Measurements from ENCODE around the gene LOXHD1. TPM values are rescaled to one million over a fixed set of nuclear protein-coding genes. Genes with fewer than 3 reads are reported as not detected.

LOXHD1 gene
- total RNA-seq, 4 donors from 2014 or later: 0.62 TPM; not detected in 3

DNA sequence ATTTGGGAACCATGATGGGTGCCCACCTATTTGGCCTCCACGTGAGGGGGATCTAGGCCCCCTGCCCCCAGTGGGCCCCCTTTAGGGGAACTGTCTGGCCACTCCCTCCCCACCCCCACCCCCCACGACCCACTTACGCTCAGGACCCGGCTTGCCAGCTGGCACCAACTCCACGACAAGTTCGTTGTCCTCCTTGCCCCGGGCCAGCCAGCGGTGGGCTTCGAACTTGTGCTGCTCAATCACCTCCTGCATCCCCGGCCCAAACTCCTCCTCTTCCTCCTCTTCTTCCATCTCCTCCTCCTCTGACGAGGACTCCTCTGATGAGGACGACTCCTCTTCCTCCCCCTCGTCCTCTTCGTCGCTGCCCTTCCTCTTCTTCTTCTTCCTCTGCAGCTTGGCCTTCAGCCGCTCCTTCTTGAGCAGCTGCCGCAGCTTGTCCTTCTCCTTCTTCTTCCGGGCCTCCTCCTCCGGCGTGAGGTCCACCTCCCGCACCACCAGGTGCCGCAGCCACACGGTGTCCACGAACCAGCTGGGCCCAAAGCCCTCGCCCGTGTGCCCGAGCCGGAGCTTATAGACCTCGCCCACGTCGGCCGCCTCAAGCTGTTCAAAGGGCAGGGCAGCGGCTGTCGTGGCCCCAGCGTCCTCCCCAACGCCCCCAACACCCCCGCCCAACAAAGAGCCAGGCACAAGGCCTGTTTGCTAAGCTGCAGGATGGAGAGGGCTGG, 96.9 kb downstream of the LOXHD1 start:
- Histone ChIP-seq H3K27ac (no peak overlapping the region), H3K4me1 (no peaks in the 10 kb centered on the region), H3K9me3 (no peaks in the 10 kb centered on the region), H3K4me3 (no peak overlapping the region), H3K27me3 (no peaks in the 10 kb centered on the region), H3K36me3 (no peaks in the 10 kb centered on the region)
- no peak for TF ChIP-seq POLR2A (IDR thresholded peaks at IDR 0.05)
- TF ChIP-seq, protein P1, sequence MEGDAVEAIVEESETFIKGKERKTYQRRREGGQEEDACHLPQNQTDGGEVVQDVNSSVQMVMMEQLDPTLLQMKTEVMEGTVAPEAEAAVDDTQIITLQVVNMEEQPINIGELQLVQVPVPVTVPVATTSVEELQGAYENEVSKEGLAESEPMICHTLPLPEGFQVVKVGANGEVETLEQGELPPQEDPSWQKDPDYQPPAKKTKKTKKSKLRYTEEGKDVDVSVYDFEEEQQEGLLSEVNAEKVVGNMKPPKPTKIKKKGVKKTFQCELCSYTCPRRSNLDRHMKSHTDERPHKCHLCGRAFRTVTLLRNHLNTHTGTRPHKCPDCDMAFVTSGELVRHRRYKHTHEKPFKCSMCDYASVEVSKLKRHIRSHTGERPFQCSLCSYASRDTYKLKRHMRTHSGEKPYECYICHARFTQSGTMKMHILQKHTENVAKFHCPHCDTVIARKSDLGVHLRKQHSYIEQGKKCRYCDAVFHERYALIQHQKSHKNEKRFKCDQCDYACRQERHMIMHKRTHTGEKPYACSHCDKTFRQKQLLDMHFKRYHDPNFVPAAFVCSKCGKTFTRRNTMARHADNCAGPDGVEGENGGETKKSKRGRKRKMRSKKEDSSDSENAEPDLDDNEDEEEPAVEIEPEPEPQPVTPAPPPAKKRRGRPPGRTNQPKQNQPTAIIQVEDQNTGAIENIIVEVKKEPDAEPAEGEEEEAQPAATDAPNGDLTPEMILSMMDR (IDR thresholded peaks at IDR 0.05): no peak
- intact Hi-C loops (cut with DNase I; ENCODE audit: low total_unique reads): no loop called here
- DNase-seq: no peak

- TF ChIP-seq, protein P1 (IDR thresholded peaks at IDR 0.05): no peak
- no peak for TF ChIP-seq POLR2A (IDR thresholded peaks at IDR 0.05)
- Histone ChIP-seq H3K27ac (no peak overlapping the region), H3K36me3 (no peaks in the 10 kb centered on the region), H3K4me3 (no peak overlapping the region), H3K9me3 (no peaks in the 10 kb centered on the region), H3K27me3 (no peaks in the 10 kb centered on the region), H3K4me1 (no peaks in the 10 kb centered on the region)
- intact Hi-C loops (cut with DNase I; ENCODE audit: low total_unique reads): no loop called here
- no peak for DNase-seq
Observed at GRCh38 chr18:46559296-46559695, 97.7 kb downstream of the LOXHD1 start.

GRCh38 chr18:46556590-46557206, 100.3 kb downstream of the LOXHD1 start:
- no peaks in the 10 kb centered on the region for H3K9me3 ChIP-seq
- intact Hi-C loops (cut with DNase I; ENCODE audit: low total_unique reads): no loop called here
- no peaks in the 10 kb centered on the region for H3K4me1 ChIP-seq
- H3K4me3 ChIP-seq: no peak overlapping the region
- H3K27me3 ChIP-seq: no peaks in the 10 kb centered on the region
- no peak for DNase-seq
- H3K27ac ChIP-seq: no peak overlapping the region
- no peaks in the 10 kb centered on the region for H3K36me3 ChIP-seq
- TF ChIP-seq POLR2A (IDR thresholded peaks at IDR 0.05): no peak
- TF ChIP-seq, protein P1 (IDR thresholded peaks at IDR 0.05): no peak

GRCh38 chr18:46555724-46556123, 101.3 kb downstream of the LOXHD1 start:
- no peak overlapping the region for H3K27ac ChIP-seq
- H3K36me3 ChIP-seq: no peaks in the 10 kb centered on the region
- no peak for DNase-seq
- intact Hi-C loops (cut with DNase I; ENCODE audit: low total_unique reads): no loop called here
- no peak overlapping the region for H3K4me3 ChIP-seq
- TF ChIP-seq, protein P1 (IDR thresholded peaks at IDR 0.05): no peak
- TF ChIP-seq POLR2A (IDR thresholded peaks at IDR 0.05): no peak
- no peaks in the 10 kb centered on the region for H3K4me1 ChIP-seq
- no peaks in the 10 kb centered on the region for H3K27me3 ChIP-seq
- no peaks in the 10 kb centered on the region for H3K9me3 ChIP-seq

GRCh38 chr18:46555213-46555612, 101.8 kb downstream of the LOXHD1 start:
- no peaks in the 10 kb centered on the region for H3K27me3 ChIP-seq
- no peaks in the 10 kb centered on the region for H3K4me1 ChIP-seq
- H3K4me3 ChIP-seq: no peak overlapping the region
- H3K27ac ChIP-seq: no peak overlapping the region
- intact Hi-C loops (cut with DNase I; ENCODE audit: low total_unique reads): no loop called here
- no peak for DNase-seq
- H3K9me3 ChIP-seq: no peaks in the 10 kb centered on the region
- no peaks in the 10 kb centered on the region for H3K36me3 ChIP-seq
- no peak for TF ChIP-seq POLR2A (IDR thresholded peaks at IDR 0.05)
- TF ChIP-seq, protein P1 (IDR thresholded peaks at IDR 0.05): no peak

Measured in uterus (tissue), 4 donors.